Colonic mucosa (tissue), 4 donors: ENCODE results near the gene PNPLA6. TPM values are rescaled to one million over a fixed set of nuclear protein-coding genes. Genes with fewer than 3 reads are reported as not detected.

Experiments
- DNase-seq: peaks from one replicate; pipeline ENCODE4 v3.0.0-alpha.2; 2020
- H3K27ac ChIP-seq: fragments of 200-600 bp; one replicate; pipeline ENCODE4 v1.8.0; 2021
- H3K27me3 ChIP-seq: fragments of 200-600 bp; one replicate; pipeline ENCODE4 v1.8.0; 2021
- H3K36me3 ChIP-seq: fragments of 200-600 bp; one replicate; pipeline ENCODE4 v1.8.0; 2021
- H3K4me1 ChIP-seq: fragments of 200-600 bp; one replicate; pipeline ENCODE4 v1.8.0; 2021; ENCODE audit warnings: mild to moderate bottlenecking
- H3K4me3 ChIP-seq: fragments of 200-600 bp; one replicate; pipeline ENCODE4 v1.8.0; 2021
- H3K9ac ChIP-seq, 2 donors: one replicate each; pipeline ENCODE4 v1.7.0; 2013; ENCODE audit warnings: control low read depth in 2 of 2, low read depth in 2 of 2, low read length in 2 of 2
- H3K9me3 ChIP-seq: fragments of 200-600 bp; one replicate; pipeline ENCODE4 v1.8.0; 2021
- intact Hi-C: fragments of 100-400 bp; cut with DNase I; formaldehyde crosslinking; loops from one replicate; pipeline ENCODE4 v1.14.1; 2022
- total RNA-seq, 2 donors: library from RNA; stranded (reverse); fragmentation: NEBNext Ultra II Directional in 1 of 2; extraction: Animal tissue kit (Norgen Biotek cat#: 25700) in 1 of 2; gene quantifications; one replicate each; pipeline ENCODE4 v1.2.1, GENCODE V29; 2021
- TF ChIP-seq, protein P1 (sequence below): fragments of 200-600 bp; IDR thresholded peaks from one replicate; pipeline ENCODE4 v1.8.0; 2022; ENCODE audit warnings: antibody characterized with exemption, mild to moderate bottlenecking
- donor health status: healthy.
- donor health status: DM: no; HTN: no; CAD: no.
- donor health status: DM: no; HTN: no; CAD: no.

The PNPLA6 gene
- total RNA-seq, 2 donors from 2014 or later: 93.0 to 131 TPM

DNA sequence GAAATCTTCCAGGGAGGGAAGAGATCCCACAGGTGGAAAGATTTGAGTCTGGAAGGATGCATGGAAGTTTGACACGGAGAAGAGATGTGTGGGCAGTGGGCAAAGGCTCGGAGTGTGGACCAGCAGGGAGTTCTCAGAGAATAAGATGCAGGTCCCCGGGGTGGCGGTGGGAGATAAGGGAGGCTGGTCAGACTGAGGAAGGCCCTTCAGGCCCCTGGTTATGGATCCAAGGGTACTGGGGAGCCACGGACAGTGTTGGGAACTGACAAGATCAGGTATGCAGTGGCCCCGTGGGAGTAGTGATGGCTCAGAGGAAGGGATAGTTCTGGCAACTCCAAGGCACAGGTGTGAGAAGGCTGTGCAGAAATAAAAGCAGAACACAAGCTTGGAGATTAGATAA is 62.7 kb downstream of the PNPLA6 start:
- intact Hi-C loops: no loop called here
- Histone ChIP-seq H3K4me1 (no peaks in the 10 kb centered on the region), H3K27me3 (peaks cover 9% of the 10 kb centered on the region)

GRCh38 chr19:7600721-7601120 is 65.2 kb downstream of the PNPLA6 start:
- Histone ChIP-seq H3K9ac (no peak overlapping the region), H3K36me3 (no peaks in the 10 kb centered on the region), H3K27ac (no peak overlapping the region), H3K4me1 (no peaks in the 10 kb centered on the region), H3K4me3 (no peak overlapping the region), H3K9me3 (no peaks in the 10 kb centered on the region), H3K27me3 (peaks cover 9% of the 10 kb centered on the region)
- intact Hi-C loops: no loop called here
- DNase-seq: no peak
- TF ChIP-seq, protein P1, sequence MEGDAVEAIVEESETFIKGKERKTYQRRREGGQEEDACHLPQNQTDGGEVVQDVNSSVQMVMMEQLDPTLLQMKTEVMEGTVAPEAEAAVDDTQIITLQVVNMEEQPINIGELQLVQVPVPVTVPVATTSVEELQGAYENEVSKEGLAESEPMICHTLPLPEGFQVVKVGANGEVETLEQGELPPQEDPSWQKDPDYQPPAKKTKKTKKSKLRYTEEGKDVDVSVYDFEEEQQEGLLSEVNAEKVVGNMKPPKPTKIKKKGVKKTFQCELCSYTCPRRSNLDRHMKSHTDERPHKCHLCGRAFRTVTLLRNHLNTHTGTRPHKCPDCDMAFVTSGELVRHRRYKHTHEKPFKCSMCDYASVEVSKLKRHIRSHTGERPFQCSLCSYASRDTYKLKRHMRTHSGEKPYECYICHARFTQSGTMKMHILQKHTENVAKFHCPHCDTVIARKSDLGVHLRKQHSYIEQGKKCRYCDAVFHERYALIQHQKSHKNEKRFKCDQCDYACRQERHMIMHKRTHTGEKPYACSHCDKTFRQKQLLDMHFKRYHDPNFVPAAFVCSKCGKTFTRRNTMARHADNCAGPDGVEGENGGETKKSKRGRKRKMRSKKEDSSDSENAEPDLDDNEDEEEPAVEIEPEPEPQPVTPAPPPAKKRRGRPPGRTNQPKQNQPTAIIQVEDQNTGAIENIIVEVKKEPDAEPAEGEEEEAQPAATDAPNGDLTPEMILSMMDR: no peak

More for the DNA sequence above, 62.7 kb downstream of the PNPLA6 start:
- H3K4me3 ChIP-seq: no peak overlapping the region
- TF ChIP-seq, protein P1: no peak
- no peak overlapping the region for H3K9ac ChIP-seq
- no peak for DNase-seq
- H3K27ac ChIP-seq: no peak overlapping the region
- no peaks in the 10 kb centered on the region for H3K36me3 ChIP-seq
- H3K9me3 ChIP-seq: no peaks in the 10 kb centered on the region

- H3K9ac ChIP-seq: no peak overlapping the region
- H3K36me3 ChIP-seq: no peaks in the 10 kb centered on the region
- H3K4me3 ChIP-seq: no peak overlapping the region
- H3K9me3 ChIP-seq: no peaks in the 10 kb centered on the region
- no peak overlapping the region for H3K27ac ChIP-seq
- TF ChIP-seq, protein P1: no peak
- intact Hi-C loops: no loop called here
- no peak for DNase-seq
- peaks cover under 1% of the 10 kb centered on the region for H3K27me3 ChIP-seq
- H3K4me1 ChIP-seq: no peaks in the 10 kb centered on the region
Observed at GRCh38 chr19:7602240-7602934, 66.9 kb downstream of the PNPLA6 start.

- no peaks in the 10 kb centered on the region for H3K4me1 ChIP-seq
- no peaks in the 10 kb centered on the region for H3K27me3 ChIP-seq
- no peak for DNase-seq
- intact Hi-C loops: no loop called here
- no peaks in the 10 kb centered on the region for H3K36me3 ChIP-seq
- no peak overlapping the region for H3K27ac ChIP-seq
- H3K9ac ChIP-seq: no peak overlapping the region
- TF ChIP-seq, protein P1: no peak
- no peaks in the 10 kb centered on the region for H3K9me3 ChIP-seq
- H3K4me3 ChIP-seq: no peak overlapping the region
Observed at GRCh38 chr19:7602935-7603497, 67.5 kb downstream of the PNPLA6 start.

DNA sequence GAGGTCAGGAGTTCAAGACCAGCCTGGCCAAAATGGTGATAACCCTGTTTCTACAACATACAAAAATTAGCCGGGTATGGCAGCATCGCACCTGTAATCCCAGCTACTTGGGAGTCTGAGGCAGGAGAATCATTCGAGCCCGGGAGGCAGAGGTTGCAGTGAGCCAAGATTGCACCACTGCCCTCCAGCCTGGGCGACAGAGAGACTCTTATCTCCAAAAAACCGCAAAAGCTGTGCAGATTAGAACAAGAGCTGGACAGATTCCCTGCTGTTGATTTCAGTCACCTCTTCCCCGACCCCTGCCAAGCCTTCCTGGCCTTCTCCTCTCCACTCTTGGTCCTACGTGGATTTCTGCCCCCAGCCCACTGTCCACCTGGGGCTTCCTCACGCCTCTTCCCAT is 68.4 kb downstream of the PNPLA6 start:
- H3K27me3 ChIP-seq: no peaks in the 10 kb centered on the region
- H3K36me3 ChIP-seq: no peaks in the 10 kb centered on the region

More for the DNA sequence above, 68.4 kb downstream of the PNPLA6 start:
- no peak overlapping the region for H3K4me3 ChIP-seq
- H3K4me1 ChIP-seq: no peaks in the 10 kb centered on the region
- no peak overlapping the region for H3K9ac ChIP-seq
- DNase-seq: no peak
- intact Hi-C loops: no loop called here
- H3K27ac ChIP-seq: no peak overlapping the region
- TF ChIP-seq, protein P1: no peak
- H3K9me3 ChIP-seq: no peaks in the 10 kb centered on the region
